ENCODE measurements around the gene RBMS3. TPM values are rescaled to one million over a fixed set of nuclear protein-coding genes. Genes with fewer than 3 reads are reported as not detected.

RBMS3 gene
- total RNA-seq, 6 donors from 2014 or later: 39.8 to 102 (median 57.2) TPM

GRCh38 chr3:29731050-29731449 is 450.2 kb downstream of the RBMS3 start:
- no peak for ATAC-seq (ENCODE audit: low FRiP score in 2 of 2)
- no peak for DNase-seq
- no peak overlapping the region for H3K4me3 ChIP-seq
- TF ChIP-seq CTCF (IDR thresholded peaks at IDR 0.05) (no peak), EP300 (IDR thresholded peaks at IDR 0.05) (no peak), POLR2A (IDR thresholded peaks at IDR 0.05) (no peak), POLR2AphosphoS5 (IDR thresholded peaks at IDR 0.05) (no peak)
- WGBS, 2 donors: 65 to 73% methylated on average over 1 of the region's 1 CpG
- no peaks in the 10 kb centered on the region for H3K4me1 ChIP-seq
- H3K9me3 ChIP-seq: no peaks in the 10 kb centered on the region
- H3K36me3 ChIP-seq: no peaks in the 10 kb centered on the region
- no peaks in the 10 kb centered on the region for H3K27me3 ChIP-seq
- no peak overlapping the region for H3K27ac ChIP-seq

- Histone ChIP-seq H3K27me3 (no peaks in the 10 kb centered on the region), H3K36me3 (no peaks in the 10 kb centered on the region), H3K4me3 (no peak overlapping the region), H3K4me1 (no peaks in the 10 kb centered on the region), H3K9me3 (no peaks in the 10 kb centered on the region), H3K27ac (no peak overlapping the region)
- no peak for ATAC-seq (ENCODE audit: low FRiP score in 2 of 2)
- WGBS, 2 donors: 79 to 90% methylated on average over 1 of the region's 1 CpG
- DNase-seq: no peak
- no peak for TF ChIP-seq POLR2A (IDR thresholded peaks at IDR 0.05)
- TF ChIP-seq EP300 (IDR thresholded peaks at IDR 0.05): no peak
- no peak for TF ChIP-seq CTCF (IDR thresholded peaks at IDR 0.05)
- TF ChIP-seq POLR2AphosphoS5 (IDR thresholded peaks at IDR 0.05): no peak
These were observed 460.4 kb downstream of the RBMS3 start for GRCh38 chr3:29741231-29741630.

- DNase-seq (no peak), ATAC-seq (ENCODE audit: low FRiP score in 2 of 2) (no peak)
- 87 to 89% methylated on average over 4 of the region's 4 CpGs for WGBS, 2 donors
- H3K4me3 ChIP-seq: no peak overlapping the region
- H3K27ac ChIP-seq: no peak overlapping the region
- TF ChIP-seq EP300 (IDR thresholded peaks at IDR 0.05) (no peak), CTCF (IDR thresholded peaks at IDR 0.05) (no peak), POLR2A (IDR thresholded peaks at IDR 0.05) (no peak), POLR2AphosphoS5 (IDR thresholded peaks at IDR 0.05) (no peak)
- H3K36me3 ChIP-seq: no peaks in the 10 kb centered on the region
- H3K9me3 ChIP-seq: no peaks in the 10 kb centered on the region
- no peaks in the 10 kb centered on the region for H3K27me3 ChIP-seq
- H3K4me1 ChIP-seq: peaks cover 0 to 3% (median 0%) of the 10 kb centered on the region in 4 donors
These were observed 464.5 kb downstream of the RBMS3 start for GRCh38 chr3:29745232-29745870.

- no peak for TF ChIP-seq CTCF (IDR thresholded peaks at IDR 0.05)
- no peak for TF ChIP-seq EP300 (IDR thresholded peaks at IDR 0.05)
- no peak for TF ChIP-seq POLR2A (IDR thresholded peaks at IDR 0.05)
- no peak for TF ChIP-seq POLR2AphosphoS5 (IDR thresholded peaks at IDR 0.05)
- 43 to 64% methylated on average over 2 of the region's 2 CpGs for WGBS, 2 donors
- DNase-seq (no peak), ATAC-seq (ENCODE audit: low FRiP score in 2 of 2) (no peak)
- Histone ChIP-seq H3K27ac (no peak overlapping the region), H3K9me3 (no peaks in the 10 kb centered on the region), H3K36me3 (no peaks in the 10 kb centered on the region), H3K4me1 (peaks cover 0 to 3% (median 0%) of the 10 kb centered on the region in 4 donors), H3K4me3 (no peak overlapping the region), H3K27me3 (no peaks in the 10 kb centered on the region)
These were observed 465.4 kb downstream of the RBMS3 start for GRCh38 chr3:29746163-29746760.

- H3K4me3 ChIP-seq: no peak overlapping the region
- TF ChIP-seq EP300 (IDR thresholded peaks at IDR 0.05) (no peak), CTCF (IDR thresholded peaks at IDR 0.05) (no peak), POLR2A (IDR thresholded peaks at IDR 0.05) (no peak), POLR2AphosphoS5 (IDR thresholded peaks at IDR 0.05) (no peak)
- H3K9me3 ChIP-seq: no peaks in the 10 kb centered on the region
- ATAC-seq (ENCODE audit: low FRiP score in 2 of 2) (no peak), DNase-seq (no peak)
- peak overlapping the region in 1 of 4 donors; percentile 17 for H3K27ac ChIP-seq
- H3K27me3 ChIP-seq: no peaks in the 10 kb centered on the region
- no peaks in the 10 kb centered on the region for H3K36me3 ChIP-seq
- peaks cover 0 to 3% (median 0%) of the 10 kb centered on the region in 4 donors for H3K4me1 ChIP-seq
These were observed 467.1 kb downstream of the RBMS3 start for GRCh38 chr3:29747991-29748390.

Data from upper lobe of left lung (tissue), 6 donors.